Sigmoid colon (tissue), 4 donors: ENCODE data around the gene SPATA31C1.

Experiments used
- EP300 ChIP-seq, 4 donors: sonication (generic); formaldehyde crosslinking; IDR thresholded peaks; one replicate each; pipeline ENCODE4 v1.6.1; 2017; ENCODE audit warnings: antibody characterized with exemption in 4 of 4
- POLR2A ChIP-seq, 2 donors: fragments of 450-650 bp; IDR thresholded peaks; one replicate each; pipeline ENCODE4 v1.6.1; 2016; ENCODE audit warnings: antibody characterized with exemption in 2 of 2, mild to moderate bottlenecking in 2 of 2, moderate library complexity in 2 of 2
- TF ChIP-seq, protein P1 (sequence below), 4 experiments: fragments of 450-650 bp in 3 of 4; fragments of 200-600 bp in 1 of 4; IDR thresholded peaks; one replicate each; pipeline ENCODE4 v1.5.1; 2016 to 2019; ENCODE audit warnings: antibody characterized with exemption in 4 of 4, mild to moderate bottlenecking in 3 of 4, moderate library complexity in 2 of 4

DNA sequence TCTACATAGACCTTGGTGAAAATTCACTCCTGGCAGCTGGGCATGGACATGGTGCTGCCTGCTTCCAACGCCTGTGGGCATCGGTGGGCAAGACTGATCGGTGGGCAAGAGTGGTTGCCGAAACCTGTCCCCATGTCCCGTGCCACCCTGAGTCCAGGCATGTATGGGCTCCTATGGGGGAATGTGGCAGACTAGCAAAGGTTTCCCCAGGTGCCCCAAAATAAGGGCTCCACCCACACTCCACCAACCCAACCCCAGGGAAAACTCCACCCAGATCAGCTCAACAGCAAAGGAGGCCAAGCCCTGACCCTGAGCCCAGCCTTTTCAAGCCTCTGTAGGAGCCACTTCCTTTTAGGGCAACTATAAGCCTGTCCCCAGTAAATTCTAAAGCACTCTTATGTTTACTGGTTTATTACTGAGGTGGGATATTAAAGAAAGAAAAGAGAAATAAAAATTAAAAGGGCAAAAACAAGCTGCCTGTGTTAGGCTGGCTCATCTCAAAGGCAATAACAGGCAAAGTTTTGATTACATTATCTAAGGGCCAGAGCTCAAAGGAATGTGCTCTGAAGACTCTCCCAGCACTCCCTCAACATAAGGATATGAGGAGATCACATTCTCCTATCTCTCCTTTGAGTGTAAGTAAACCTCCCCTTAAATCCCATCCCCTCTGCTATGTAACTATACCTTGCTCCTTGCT is 44.0 kb upstream of the SPATA31C1 start:
- TF ChIP-seq EP300 (IDR thresholded peaks at IDR 0.05) (no peak), POLR2A (IDR thresholded peaks at IDR 0.05) (no peak)
- TF ChIP-seq, protein P1, sequence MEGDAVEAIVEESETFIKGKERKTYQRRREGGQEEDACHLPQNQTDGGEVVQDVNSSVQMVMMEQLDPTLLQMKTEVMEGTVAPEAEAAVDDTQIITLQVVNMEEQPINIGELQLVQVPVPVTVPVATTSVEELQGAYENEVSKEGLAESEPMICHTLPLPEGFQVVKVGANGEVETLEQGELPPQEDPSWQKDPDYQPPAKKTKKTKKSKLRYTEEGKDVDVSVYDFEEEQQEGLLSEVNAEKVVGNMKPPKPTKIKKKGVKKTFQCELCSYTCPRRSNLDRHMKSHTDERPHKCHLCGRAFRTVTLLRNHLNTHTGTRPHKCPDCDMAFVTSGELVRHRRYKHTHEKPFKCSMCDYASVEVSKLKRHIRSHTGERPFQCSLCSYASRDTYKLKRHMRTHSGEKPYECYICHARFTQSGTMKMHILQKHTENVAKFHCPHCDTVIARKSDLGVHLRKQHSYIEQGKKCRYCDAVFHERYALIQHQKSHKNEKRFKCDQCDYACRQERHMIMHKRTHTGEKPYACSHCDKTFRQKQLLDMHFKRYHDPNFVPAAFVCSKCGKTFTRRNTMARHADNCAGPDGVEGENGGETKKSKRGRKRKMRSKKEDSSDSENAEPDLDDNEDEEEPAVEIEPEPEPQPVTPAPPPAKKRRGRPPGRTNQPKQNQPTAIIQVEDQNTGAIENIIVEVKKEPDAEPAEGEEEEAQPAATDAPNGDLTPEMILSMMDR (IDR thresholded peaks at IDR 0.05), result no peak
